Renal pelvis (tissue), 4 donors: ENCODE measurements around the gene BCAN. TPM values are rescaled to one million over a fixed set of nuclear protein-coding genes. Genes with fewer than 3 reads are reported as not detected.

Source experiments
- DNase-seq: peaks from one replicate; pipeline ENCODE4 v3.0.0-alpha.2; 2013
- polyA plus RNA-seq, 3 donors: library from polyadenylated mRNA; unstranded; fragments of 120-200 nt; gene quantifications; one replicate each; pipeline ENCODE4 v1.2.1, GENCODE V29; 2013; ENCODE audit not compliant: insufficient read length in 3 of 3

Gene BCAN
- polyA plus RNA-seq, 3 donors: 0.18 to 2.2 (median 0.26) TPM

GRCh38 chr1:156696755-156697154 is 54.8 kb downstream of the BCAN start:
- DNase-seq: no peak

GRCh38 chr1:156697481-156697880 is 55.6 kb downstream of the BCAN start:
- no peak for DNase-seq

GRCh38 chr1:156698995-156699394 is 57.1 kb downstream of the BCAN start:
- no peak for DNase-seq

- no peak for DNase-seq
Observed at GRCh38 chr1:156700736-156701531, 59.0 kb downstream of the BCAN start.

GRCh38 chr1:156703336-156703735 is 61.4 kb downstream of the BCAN start:
- DNase-seq: no peak

GRCh38 chr1:156703741-156704140 is 61.8 kb downstream of the BCAN start:
- no peak for DNase-seq

- no peak for DNase-seq
Observed at GRCh38 chr1:156704166-156704711, 62.3 kb downstream of the BCAN start.

GRCh38 chr1:156704930-156705320 is 63.0 kb downstream of the BCAN start:
- no peak for DNase-seq

- DNase-seq: no peak
Observed at GRCh38 chr1:156705321-156705917, 63.5 kb downstream of the BCAN start, which contains the start of gene CRABP2. Gene CRABP2 (minus strand): TSS chr1:156705583. CDS start chr1:156705446, 137 bp downstream.

- DNase-seq: peak; percentile 88
Observed at GRCh38 chr1:156705918-156706656, 64.2 kb downstream of the BCAN start.

- DNase-seq: peak; percentile 69
Observed at GRCh38 chr1:156706657-156707416, 64.9 kb downstream of the BCAN start.

GRCh38 chr1:156707417-156708217 is 65.7 kb downstream of the BCAN start:
- DNase-seq: no peak

- DNase-seq: no peak
Observed at GRCh38 chr1:156708218-156708661, 66.3 kb downstream of the BCAN start.

GRCh38 chr1:156709031-156709430 is 67.1 kb downstream of the BCAN start:
- no peak for DNase-seq

Other genes starting within 250 kb of the BCAN start
- 10 to 100 TPM; 25.9 to 29.3 (median 26.8) TPM for gene MEF2D, start 141.3 kb upstream of the BCAN start, polyA plus RNA-seq
- 10 to 100 TPM; 14.1 to 17.0 (median 14.8) TPM for gene IQGAP3, start 69.6 kb upstream of the BCAN start, polyA plus RNA-seq
- 1 to 10 TPM; 1.0 to 2.2 (median 1.1) TPM for gene TTC24, start 62.4 kb upstream of the BCAN start, polyA plus RNA-seq
- 10 to 100 TPM; 71.1 to 83.0 (median 72.8) TPM for gene NAXE, start 50.3 kb upstream of the BCAN start, polyA plus RNA-seq
- gene GPATCH4, start 40.6 kb upstream of the BCAN start, polyA plus RNA-seq: 10 to 100 TPM; 33.0 to 38.7 (median 36.4) TPM
- under 1 TPM; 0.13 to 0.71 (median 0.64) TPM for gene HAPLN2, start 22.7 kb upstream of the BCAN start, polyA plus RNA-seq
- gene NES, start 35.3 kb downstream of the BCAN start, polyA plus RNA-seq: 100 to 1,000 TPM; 148 to 171 (median 156) TPM
- gene CRABP2, start 63.5 kb downstream of the BCAN start, polyA plus RNA-seq: 100 to 1,000 TPM in 1 of 3 donors, 10 to 100 TPM in 2; 68.5 to 113 (median 93.8) TPM
- 10 to 100 TPM; 28.6 to 51.8 (median 39.2) TPM for gene METTL25B, start 86.4 kb downstream of the BCAN start, polyA plus RNA-seq
- gene ISG20L2, start 86.6 kb downstream of the BCAN start, polyA plus RNA-seq: 10 to 100 TPM; 33.1 to 44.6 (median 39.7) TPM
- 10 to 100 TPM; 69.0 to 76.6 (median 74.0) TPM for gene MRPL24, start 99.0 kb downstream of the BCAN start, polyA plus RNA-seq
- 100 to 1,000 TPM; 267 to 298 (median 284) TPM for gene HDGF, start 109.6 kb downstream of the BCAN start, polyA plus RNA-seq
- 100 to 1,000 TPM; 108 to 113 (median 113) TPM for gene PRCC, start 125.4 kb downstream of the BCAN start, polyA plus RNA-seq
- under 1 TPM; 0.65 to 0.99 (median 0.91) TPM for gene SH2D2A, start 174.7 kb downstream of the BCAN start, polyA plus RNA-seq
- 1 to 10 TPM; 1.6 to 3.0 (median 2.0) TPM for gene INSRR, start 217.0 kb downstream of the BCAN start, polyA plus RNA-seq
- gene NTRK1, start 218.7 kb downstream of the BCAN start, polyA plus RNA-seq: 1 to 10 TPM; 1.3 to 2.0 (median 1.3) TPM